GM11168 (cell line): ENCODE data around the gene PRPF19.

Experiments used
- in situ Hi-C: fragments of 300-500 bp; cut with MboI; formaldehyde crosslinking; loops from one replicate; pipeline ENCODE4 v1.12.0; 2022; ENCODE audit warnings: low sequenced_read_pairs; ENCODE audit not compliant: unreplicated experiment

The PRPF19 gene

GRCh38 chr11:60906132-60906972 lies at the start of gene PRPF19:
Gene PRPF19, minus strand, starts transcription at chr11:60906585. Its CDS starts 203 bp downstream, at chr11:60906382.
- in situ Hi-C loops, result no loop called here

- in situ Hi-C loops, result no loop called here
Measured at GRCh38 chr11:60955571-60955970, 49.2 kb upstream of the PRPF19 start.

GRCh38 chr11:60954421-60954820 lies 48.0 kb upstream of the PRPF19 start:
- in situ Hi-C loops, result no loop called here

GRCh38 chr11:60953781-60954180 lies 47.4 kb upstream of the PRPF19 start:
- in situ Hi-C loops, result no loop called here

- in situ Hi-C loops, result no loop called here
Measured at GRCh38 chr11:60952742-60953170, 46.4 kb upstream of the PRPF19 start.

GRCh38 chr11:60951904-60952741 lies 45.7 kb upstream of the PRPF19 start, which contains the start of gene SLC15A3:
Gene SLC15A3, minus strand, starts transcription at chr11:60952176. Its CDS starts 625 bp downstream, at chr11:60951551.
- in situ Hi-C loops, result no loop called here

- in situ Hi-C loops, result no loop called here
Measured at GRCh38 chr11:60951606-60951903, 45.2 kb upstream of the PRPF19 start.

- in situ Hi-C loops, result no loop called here
Measured at GRCh38 chr11:60950933-60951605, 44.7 kb upstream of the PRPF19 start.

- in situ Hi-C loops, result no loop called here
Measured at GRCh38 chr11:60950024-60950423, 43.6 kb upstream of the PRPF19 start.

GRCh38 chr11:60948250-60948649 lies 41.9 kb upstream of the PRPF19 start:
- in situ Hi-C loops, result no loop called here

GRCh38 chr11:60947700-60948099 lies 41.3 kb upstream of the PRPF19 start:
- in situ Hi-C loops, result no loop called here

GRCh38 chr11:60946601-60947264 lies 40.3 kb upstream of the PRPF19 start:
- in situ Hi-C loops, result no loop called here

GRCh38 chr11:60945295-60945667 lies 38.9 kb upstream of the PRPF19 start:
- in situ Hi-C loops, result no loop called here

GRCh38 chr11:60944490-60945294 lies 38.3 kb upstream of the PRPF19 start:
- in situ Hi-C loops, result no loop called here

GRCh38 chr11:60942970-60943565 lies 36.7 kb upstream of the PRPF19 start:
- in situ Hi-C loops, result no loop called here

- in situ Hi-C loops, result no loop called here
Measured at GRCh38 chr11:60942219-60942618, 35.8 kb upstream of the PRPF19 start.

GRCh38 chr11:60941371-60942119 lies 35.2 kb upstream of the PRPF19 start:
- in situ Hi-C loops, result no loop called here

GRCh38 chr11:60939855-60940254 lies 33.5 kb upstream of the PRPF19 start:
- in situ Hi-C loops, result no loop called here
